ENCODE data around the gene RAD51B.

GRCh38 chr14:68244262-68244980, 424.8 kb downstream of the RAD51B start:
- no peak for TF ChIP-seq CTCF (IDR thresholded peaks at IDR 0.05)
- TF ChIP-seq POLR2A (IDR thresholded peaks at IDR 0.05): no peak
- no peak for TF ChIP-seq EP300 (IDR thresholded peaks at IDR 0.05)

All from tibial nerve (tissue), 4 donors.